Stimulated activated CD4-positive, alpha-beta T cell treated with anti-CD3 and anti-CD28 coated beads, Interleukin-2, amount 100 ng/mL, for 24 hours (primary cell): Measurements from ENCODE around the gene AP2B1.
"Not testable (repeated sequence)": the region's sequence is repeated elsewhere in the genome, so short reads cannot be mapped to it uniquely, and the experiment has no call there.

ENCODE experiments used
- DNase-seq, 2 donors: peaks; one replicate each; pipeline ENCODE4 v3.0.0-alpha.2; 2020

AP2B1 gene

DNA sequence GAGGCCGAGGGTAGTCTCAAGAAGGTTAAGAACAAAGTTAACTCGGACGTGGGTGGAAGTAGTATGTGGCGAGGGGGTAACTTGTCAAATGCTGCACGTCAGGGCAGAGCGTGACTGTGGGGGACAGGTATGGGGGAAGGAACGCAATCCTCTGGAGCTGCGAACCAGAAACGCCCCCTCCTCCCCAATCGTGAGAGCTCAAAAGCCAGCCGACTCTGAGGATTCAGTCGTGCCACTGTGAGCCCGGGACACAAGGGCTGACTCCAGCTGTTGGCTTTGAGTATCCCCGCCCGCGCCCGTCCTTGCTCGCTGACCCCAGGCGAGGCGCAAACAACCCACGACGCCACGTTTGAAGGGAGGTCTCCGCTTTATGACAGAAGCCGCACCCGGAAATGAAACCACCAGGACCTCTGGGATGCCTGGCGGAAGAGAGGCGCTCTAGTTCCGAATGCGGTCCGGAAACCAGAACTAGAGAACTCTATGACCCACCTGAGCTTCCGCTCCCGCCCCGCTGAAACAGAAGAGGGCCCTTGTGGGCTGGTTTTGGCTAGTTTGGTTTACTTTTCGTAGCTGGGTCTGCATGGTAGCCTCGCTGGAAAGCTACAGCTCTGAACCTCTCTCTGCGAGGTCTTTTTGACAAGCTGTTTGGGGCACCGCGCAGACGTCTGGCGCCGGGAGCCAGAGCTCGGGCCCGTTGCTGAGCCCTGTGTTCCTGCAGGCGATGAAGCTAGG, 8.8 kb upstream of the AP2B1 start, which contains the start of gene PEX12:
Gene PEX12, minus strand, starts transcription at position 375 of the 732 bp plus-strand sequence. CDS start 550 bp downstream, outside the sequence.
- DNase-seq = peak; percentile 84 to 86

- DNase-seq = no peak
Observed at GRCh38 chr17:35578929-35579432, 8.1 kb upstream of the AP2B1 start.

GRCh38 chr17:35584061-35584460, 3.1 kb upstream of the AP2B1 start:
- no peak for DNase-seq

DNA sequence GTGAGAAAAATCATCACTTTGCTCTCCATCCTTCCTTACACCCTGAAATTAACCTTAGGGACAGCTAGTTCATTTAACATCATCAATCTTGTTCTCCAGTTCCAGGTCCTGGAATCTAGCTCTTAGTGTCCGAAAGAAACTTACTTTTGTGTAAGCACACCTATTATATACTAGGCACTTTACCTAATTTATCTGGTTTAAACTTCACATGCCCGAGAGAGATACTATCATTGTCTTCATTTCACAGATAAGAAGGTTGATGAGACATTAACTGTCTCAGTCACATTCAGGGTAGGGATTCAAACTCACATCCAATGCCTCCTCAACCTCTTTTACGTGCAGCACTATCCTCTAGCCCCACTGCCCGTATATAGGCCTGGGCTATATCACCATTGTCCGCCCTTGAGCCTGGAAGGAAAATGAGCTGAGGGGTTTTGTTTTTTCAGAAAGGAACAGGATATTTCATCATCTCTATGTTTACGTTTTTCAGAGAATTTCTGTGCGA, 501 bp upstream of the AP2B1 start:
- peak in 1 of 2 donors; percentile 29 for DNase-seq

GRCh38 chr17:35588196-35588920, 1.2 kb downstream of the AP2B1 start:
- DNase-seq = no peak

- no peak for DNase-seq
Observed at GRCh38 chr17:35596072-35596471, 8.9 kb downstream of the AP2B1 start.

- no peak for DNase-seq
Observed at GRCh38 chr17:35596530-35597233, 9.6 kb downstream of the AP2B1 start.

- no peak for DNase-seq
Observed at GRCh38 chr17:35597604-35598003, 10.5 kb downstream of the AP2B1 start.

DNA sequence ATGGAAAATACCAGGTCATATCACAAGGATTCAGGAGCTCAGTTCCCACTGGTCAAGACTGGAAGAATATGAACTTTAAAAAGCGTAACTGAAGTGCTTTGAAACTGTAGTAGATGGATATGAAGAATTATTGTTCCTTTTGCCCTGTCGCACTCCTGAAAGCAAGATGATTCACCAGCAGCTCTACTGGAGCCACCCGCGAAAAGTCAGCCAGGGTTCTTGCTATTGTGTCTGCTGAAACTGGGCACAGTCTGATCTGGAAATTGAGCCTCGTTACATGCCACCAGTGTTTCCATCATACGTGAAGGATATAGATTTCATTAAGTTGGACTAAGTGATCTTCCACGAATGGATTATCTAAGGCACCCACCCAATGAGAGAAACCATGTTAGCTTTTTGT, 16.6 kb downstream of the AP2B1 start:
- no peak for DNase-seq

DNA sequence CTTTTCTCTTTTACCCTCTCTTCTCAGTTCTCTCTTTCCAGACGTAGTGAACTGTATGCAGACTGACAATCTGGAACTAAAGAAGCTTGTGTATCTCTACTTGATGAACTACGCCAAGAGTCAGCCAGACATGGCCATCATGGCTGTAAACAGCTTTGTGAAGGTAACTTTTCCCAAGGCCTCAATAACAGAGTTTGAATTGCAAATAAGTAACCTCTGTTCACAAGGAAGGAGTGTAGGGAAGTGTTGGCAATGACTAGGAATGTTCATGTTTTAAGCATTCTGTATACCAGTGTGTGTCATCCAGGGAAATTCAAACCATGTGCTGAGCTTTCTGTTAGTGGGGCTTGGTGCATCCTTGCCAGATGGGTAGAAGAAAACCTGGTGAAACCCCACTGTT, 18.6 kb downstream of the AP2B1 start:
- DNase-seq = no peak

DNA sequence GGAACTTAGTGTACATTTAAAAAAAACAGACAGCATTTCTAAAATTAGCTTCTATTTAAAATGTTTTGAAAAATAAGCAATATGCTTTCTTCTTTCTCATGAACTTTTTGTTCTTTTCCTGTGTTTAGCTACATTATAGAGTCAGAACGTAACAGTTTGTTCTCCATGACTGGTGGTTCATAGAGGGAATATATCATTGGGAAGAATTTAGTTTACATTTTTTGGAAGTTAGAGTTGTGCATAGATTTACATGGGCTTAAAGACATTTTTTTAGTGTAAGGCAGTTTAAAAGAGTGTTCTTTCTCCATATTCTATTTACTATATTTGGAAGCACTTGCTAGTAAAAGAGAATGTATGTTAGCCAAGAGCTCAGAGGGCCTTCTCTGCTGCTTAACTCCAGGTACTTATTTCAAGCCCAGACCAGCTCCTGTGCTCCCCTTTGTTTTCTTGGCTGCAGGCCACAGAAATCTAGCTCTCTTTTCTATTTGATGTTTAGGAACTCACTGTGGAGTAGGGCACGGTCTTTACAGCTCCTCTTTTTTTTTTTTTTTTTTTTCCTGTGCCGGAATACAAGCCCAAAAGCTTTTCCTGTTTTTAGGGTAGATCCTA, 20.2 kb downstream of the AP2B1 start:
- no peak for DNase-seq

DNA sequence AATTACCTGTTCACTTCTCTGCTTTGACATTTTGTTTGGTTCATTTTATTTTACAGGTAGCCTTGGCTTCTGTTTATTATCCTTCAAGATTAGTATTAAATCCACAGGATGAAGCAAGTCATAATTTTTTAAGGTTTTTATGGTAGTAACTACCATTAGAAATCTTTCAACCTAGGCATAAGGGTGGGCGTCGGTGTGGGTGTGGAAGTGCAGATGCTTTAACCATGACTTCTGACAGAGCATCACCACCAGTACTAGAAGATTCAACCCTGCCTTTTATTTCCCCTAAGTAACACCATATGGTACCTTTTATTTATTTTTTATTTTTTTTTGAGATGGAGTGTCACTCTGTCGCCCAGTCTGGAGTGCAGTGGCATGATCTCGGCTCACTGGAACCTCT, 22.7 kb downstream of the AP2B1 start:
- no peak for DNase-seq

GRCh38 chr17:35610746-35611145, 23.6 kb downstream of the AP2B1 start:
- not testable (repeated sequence) for DNase-seq

GRCh38 chr17:35612924-35613521, 25.9 kb downstream of the AP2B1 start:
- peak; percentile 28 to 39 for DNase-seq

- no peak for DNase-seq
Observed at GRCh38 chr17:35614810-35615209, 27.7 kb downstream of the AP2B1 start.

GRCh38 chr17:35616536-35616935, 29.4 kb downstream of the AP2B1 start:
- no peak for DNase-seq

DNA sequence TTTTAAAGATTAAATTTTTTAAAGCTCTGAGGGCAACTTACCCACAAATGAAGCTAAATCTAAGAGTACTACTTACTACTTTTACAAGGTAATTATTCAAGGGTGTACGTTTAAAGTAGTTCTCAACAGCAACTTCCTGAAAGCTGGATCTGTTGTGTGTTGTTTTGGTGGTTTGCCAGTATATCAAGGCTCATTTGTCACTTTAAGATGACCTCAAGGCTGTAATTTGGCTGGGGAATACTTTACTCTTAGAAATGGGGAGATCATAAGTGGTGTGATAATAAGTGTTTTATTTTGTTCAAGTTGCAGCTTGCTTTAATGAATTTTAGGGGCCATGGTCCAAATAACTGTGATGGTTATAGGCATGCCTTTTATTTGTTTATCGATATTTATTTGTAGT, 30.4 kb downstream of the AP2B1 start:
- no peak for DNase-seq

GRCh38 chr17:35618628-35619027, 31.5 kb downstream of the AP2B1 start:
- DNase-seq = no peak

- no peak for DNase-seq
Observed at GRCh38 chr17:35621768-35622167, 34.6 kb downstream of the AP2B1 start.

GRCh38 chr17:35627417-35627816, 40.3 kb downstream of the AP2B1 start:
- no peak for DNase-seq

GRCh38 chr17:35630530-35631148, 43.5 kb downstream of the AP2B1 start:
- DNase-seq = no peak

- DNase-seq = no peak
Observed at GRCh38 chr17:35641032-35641431, 53.9 kb downstream of the AP2B1 start.
